HL-60/S4 (cell line): ENCODE data around the gene PPP3CA.
"Not testable (repeated sequence)": the region's sequence is repeated elsewhere in the genome, so short reads cannot be mapped to it uniquely, and the experiment has no call there.

Experiments
- in situ Hi-C: fragments of 300-500 bp; cut with MboI; formaldehyde crosslinking; loops from 2 replicates; pipeline ENCODE4 v1.14.3; 2022; ENCODE audit warnings: low sequenced_read_pairs

The PPP3CA gene

GRCh38 chr4:101183221-101183620 lies 164.1 kb downstream of the PPP3CA start:
- in situ Hi-C loops = no loop called here

GRCh38 chr4:101182688-101183087 lies 164.6 kb downstream of the PPP3CA start:
- in situ Hi-C loops = not testable (repeated sequence)

DNA sequence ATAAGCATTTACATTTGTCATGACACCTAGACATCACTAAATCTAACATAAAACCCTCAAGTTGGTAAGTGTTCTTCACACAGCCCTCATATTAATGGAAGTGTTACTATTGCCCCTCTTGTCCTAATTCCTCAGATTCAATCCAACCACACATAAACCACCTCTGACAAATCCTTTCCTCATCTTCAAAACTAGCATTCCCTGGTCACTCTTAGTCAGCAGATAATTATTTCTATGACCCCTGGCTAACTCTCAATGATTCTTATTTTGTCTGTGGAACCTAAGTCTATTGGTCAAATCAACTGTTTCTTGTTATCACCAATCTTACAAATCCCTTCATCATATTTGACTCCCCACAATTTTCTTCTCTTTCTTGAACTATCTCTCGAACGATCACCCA lies 168.6 kb downstream of the PPP3CA start:
- in situ Hi-C loops = no loop called here

GRCh38 chr4:101177154-101177553 lies 170.2 kb downstream of the PPP3CA start:
- in situ Hi-C loops = no loop called here

DNA sequence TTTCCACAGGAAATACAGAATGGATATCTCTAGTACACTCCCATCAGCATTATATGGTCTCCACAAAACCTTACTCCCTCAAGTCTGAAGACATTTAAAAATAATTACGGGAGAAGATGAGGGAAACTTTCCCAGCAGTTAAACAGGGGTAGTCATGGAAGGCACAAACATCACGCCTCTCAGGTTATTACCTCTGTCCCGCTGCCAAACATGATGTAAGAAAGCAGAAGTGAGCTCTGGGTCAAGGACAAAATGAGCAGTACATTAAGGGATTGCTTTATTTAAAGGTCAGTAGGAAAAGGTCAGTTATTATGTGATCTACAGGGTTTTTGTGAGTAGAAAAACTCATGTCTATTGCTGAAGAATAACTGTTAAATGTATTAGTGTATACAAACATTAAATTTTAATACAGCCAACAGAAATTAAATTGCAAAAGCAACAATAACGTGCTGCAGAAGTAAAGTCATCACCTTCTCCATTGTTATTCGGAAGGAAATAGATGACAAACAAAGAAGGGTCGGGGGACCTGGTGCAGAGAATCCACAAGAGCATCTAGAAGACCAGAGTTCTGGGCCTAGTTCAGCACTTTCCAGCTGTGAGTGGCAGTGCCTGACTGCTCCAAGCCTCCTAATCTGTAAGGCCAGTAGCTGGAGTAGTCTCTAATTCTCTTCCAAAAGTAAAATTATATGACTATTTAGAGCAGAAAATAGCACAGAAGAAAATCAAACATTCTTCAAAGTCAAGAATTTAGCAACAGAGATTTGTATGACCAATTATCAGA lies 171.2 kb downstream of the PPP3CA start:
- in situ Hi-C loops = no loop called here

DNA sequence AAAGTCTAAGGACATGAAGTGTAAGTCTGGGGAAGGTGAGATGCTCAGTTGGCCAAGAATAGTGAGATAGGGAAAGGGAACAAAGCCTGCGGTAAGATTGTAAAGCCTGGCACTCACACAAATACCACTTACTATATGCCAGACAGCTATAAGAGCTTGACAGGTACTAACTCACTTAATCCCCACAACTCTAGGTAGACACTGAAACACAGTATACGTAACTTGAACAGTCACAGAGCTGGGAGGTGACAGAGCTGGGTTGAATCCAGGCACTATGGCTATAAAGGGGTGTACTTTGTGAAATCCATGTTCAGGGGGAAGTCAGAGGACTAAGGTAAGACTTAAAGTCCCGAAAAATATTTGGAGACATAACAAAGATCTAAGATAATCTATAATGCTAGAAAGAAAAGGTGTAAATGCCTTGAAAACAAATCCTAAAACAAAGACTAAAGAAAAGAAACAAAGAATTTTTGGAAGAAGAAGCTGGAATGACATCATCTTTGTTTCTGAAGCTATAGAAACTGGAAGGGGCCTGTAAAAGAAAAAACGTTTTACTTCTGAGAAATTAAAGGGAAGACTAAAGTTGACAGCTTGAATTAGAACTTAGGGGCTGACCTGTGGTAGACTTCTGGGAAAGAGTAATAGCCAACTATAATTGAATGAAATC lies 172.5 kb downstream of the PPP3CA start:
- in situ Hi-C loops = loop anchor here (25.0 kb wide), 1 partner anchor 562 kb away; no protein-coding TSS in a partner anchor

GRCh38 chr4:101172369-101172768 lies 175.0 kb downstream of the PPP3CA start:
- in situ Hi-C loops = loop anchor here (25.0 kb wide), 1 partner anchor 565 kb away; no protein-coding TSS in a partner anchor

DNA sequence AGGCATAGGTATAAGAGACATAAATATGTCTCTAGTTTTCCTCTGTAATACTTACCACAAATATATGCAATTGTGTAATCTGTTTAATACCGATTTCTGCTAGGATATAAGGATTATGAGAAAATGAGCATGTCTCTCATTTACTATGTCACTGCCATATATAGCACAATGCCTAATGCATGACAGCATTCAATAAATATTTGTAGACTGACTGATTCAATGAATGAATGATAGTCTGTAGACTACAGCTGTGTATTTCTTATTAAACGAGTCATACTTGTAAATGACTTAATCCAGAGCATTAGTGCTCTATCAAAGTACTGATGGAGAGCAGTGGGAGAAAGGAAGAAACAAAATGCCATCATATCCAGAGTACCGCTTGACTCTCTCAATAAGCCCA lies 175.6 kb downstream of the PPP3CA start:
- in situ Hi-C loops = loop anchor here (25.0 kb wide), 1 partner anchor 566 kb away; no protein-coding TSS in a partner anchor

DNA sequence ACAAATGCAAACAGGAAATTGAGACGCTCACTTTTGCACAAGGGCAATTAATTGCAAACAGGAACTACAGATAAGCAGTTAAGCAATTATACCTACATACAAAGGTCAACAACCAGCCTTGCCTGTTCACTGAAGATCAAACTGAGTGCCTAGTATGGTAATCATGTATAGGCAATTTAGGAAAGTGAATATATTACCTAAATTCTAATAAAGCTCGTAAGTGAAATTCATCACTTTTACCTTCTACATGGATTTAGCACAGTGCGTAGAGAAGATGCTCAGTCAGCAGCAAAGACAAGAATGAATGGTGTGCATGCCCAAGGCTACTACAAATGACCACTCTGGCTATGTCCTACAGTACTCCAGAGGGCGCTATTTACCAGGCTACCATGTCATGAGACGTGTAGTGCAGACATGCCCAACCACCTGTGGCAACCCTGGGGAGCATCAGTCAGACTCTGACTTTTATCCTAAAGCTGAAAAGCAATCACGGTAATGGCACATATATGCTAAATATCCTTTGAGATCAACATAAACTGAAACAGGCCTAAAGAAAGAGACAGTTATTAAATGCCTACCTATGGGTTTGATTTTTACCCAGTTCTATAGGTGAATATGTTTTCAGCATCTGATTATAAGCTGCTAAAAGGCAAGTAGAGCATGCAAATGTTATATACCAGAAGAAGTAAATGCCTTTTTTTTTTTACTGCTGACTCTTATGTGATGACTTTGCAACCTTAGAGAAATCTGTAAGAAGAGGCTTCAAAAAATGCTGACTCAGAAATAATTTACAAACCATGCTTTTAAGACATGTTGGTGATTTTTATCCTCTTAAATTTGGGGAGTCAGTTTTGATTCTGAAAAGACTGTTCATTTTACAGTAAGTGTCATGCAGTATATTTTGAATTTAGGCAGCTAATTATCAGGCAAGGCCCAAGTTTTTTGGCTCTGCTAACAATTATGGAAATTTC lies 178.0 kb downstream of the PPP3CA start:
- in situ Hi-C loops = loop anchor here (25.0 kb wide), 1 partner anchor 568 kb away; no protein-coding TSS in a partner anchor

- in situ Hi-C loops = loop anchor here (25.0 kb wide), 1 partner anchor 573 kb away; no protein-coding TSS in a partner anchor
These were observed 183.4 kb downstream of the PPP3CA start for GRCh38 chr4:101163936-101164335.

- in situ Hi-C loops = loop anchor here (25.0 kb wide), 1 partner anchor 574 kb away; no protein-coding TSS in a partner anchor
These were observed 184.3 kb downstream of the PPP3CA start for GRCh38 chr4:101162990-101163380.

DNA sequence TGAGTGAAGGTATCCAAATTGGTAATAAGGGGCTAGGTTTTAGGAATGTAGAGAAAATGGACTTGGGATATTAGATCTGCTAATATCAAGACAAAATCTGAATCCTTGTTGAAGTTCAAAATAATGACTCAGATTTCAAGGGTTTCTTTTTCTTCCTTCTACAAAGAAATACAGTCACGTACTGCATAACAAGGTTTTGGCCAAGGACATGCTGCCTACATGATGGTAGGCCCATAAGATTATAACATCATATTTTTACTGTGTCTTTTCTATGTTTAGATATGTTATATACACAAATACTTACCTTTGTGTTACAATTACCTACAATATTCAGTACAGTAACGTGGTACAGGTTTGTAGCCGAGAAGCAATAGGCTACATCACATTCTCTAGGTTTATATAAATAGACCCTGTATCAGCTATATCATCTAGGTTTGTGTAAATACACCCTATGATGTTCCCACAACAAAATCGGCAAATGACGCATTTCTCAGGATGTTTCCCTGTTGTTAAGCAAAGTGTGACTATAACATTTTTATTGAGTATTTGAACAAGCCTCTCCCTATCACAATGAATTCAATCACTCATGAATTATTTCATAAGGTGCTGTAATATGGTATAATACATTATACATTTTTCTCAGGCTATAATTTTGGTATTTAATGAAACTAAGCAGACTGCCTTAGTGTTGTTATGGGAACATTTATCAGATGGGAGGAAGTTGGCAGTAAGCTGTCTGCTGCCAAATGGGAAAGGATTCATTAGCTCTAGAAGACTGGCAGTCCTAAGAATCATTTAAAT lies 186.3 kb downstream of the PPP3CA start:
- in situ Hi-C loops = loop anchor here (25.0 kb wide), 1 partner anchor 576 kb away; no protein-coding TSS in a partner anchor

- in situ Hi-C loops = loop anchor here (25.0 kb wide), 1 partner anchor 579 kb away; no protein-coding TSS in a partner anchor
These were observed 188.8 kb downstream of the PPP3CA start for GRCh38 chr4:101158507-101158906.

DNA sequence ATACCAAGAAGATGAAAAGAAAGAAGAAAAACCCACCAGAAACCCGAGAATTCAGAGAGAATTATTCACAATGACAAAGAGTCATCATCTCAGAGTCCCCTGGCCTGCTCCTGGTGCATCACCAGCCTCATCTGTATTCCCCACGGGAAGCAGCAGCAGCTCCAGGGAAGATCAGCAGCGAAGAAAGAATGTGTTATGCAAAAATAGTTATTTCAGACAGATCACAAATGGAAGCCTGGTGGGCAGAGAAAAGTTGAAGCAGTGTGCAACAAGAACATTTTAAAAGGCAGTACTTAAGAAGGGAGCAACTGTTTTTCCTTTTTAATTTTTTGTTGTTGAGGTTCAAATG lies 189.2 kb downstream of the PPP3CA start:
- in situ Hi-C loops = loop anchor here (25.0 kb wide), 1 partner anchor 579 kb away; no protein-coding TSS in a partner anchor

DNA sequence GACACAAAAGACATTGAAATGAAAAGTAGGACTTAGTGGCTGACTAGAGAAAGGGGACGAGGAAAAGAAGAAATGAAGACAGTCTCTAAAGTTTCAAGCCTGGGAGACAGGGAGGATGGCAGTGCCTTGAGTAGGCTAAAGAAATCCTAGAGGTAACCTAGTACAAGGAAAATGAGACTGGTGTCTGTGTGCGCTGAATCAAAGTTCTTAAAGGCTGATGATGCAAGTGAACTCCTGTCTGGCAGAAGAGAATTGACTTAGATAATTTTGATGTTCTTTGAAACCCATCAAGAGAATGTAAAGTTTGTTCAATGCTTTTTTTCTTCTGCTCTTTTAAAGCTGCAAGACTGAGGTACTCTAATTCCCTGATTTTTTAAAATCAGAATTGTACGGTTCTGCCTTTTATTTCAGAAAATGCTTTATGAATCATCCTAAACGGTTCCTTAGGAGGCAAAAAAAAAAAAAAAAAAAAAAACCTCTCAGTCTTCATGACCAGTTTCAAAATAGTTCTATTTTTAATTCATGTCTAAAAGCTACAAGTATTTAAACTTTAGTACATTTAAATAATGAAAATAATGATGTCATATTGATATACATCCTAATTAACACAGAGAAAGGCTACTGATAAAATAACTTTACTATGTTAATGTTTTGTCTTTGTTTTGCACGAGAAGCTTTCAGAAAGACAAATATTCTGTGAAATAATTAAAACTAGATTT lies 189.8 kb downstream of the PPP3CA start:
- in situ Hi-C loops = loop anchor here (25.0 kb wide), 1 partner anchor 580 kb away; no protein-coding TSS in a partner anchor

GRCh38 chr4:101156619-101157310 lies 190.6 kb downstream of the PPP3CA start:
- in situ Hi-C loops = loop anchor here (25.0 kb wide), 1 partner anchor 581 kb away; no protein-coding TSS in a partner anchor

DNA sequence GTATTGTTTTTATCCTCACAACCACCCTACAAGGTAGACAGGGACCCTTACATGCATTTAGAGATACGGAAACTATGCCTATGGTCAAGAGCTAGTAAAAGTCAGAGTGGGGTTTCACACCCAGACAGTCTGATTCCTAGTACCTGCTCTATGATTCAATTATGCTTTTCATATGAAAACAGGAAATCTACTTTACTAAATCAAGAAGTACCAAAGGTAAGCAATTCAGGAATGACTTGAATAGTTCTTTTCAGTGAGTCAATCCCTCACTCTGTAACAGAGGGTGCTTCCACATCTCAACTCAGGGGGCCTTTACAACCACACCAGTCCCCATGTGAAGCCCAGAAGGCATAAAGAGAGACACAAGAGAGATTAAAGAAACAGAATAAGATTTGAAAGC lies 191.4 kb downstream of the PPP3CA start:
- in situ Hi-C loops = loop anchor here (25.0 kb wide), 1 partner anchor 581 kb away; no protein-coding TSS in a partner anchor

DNA sequence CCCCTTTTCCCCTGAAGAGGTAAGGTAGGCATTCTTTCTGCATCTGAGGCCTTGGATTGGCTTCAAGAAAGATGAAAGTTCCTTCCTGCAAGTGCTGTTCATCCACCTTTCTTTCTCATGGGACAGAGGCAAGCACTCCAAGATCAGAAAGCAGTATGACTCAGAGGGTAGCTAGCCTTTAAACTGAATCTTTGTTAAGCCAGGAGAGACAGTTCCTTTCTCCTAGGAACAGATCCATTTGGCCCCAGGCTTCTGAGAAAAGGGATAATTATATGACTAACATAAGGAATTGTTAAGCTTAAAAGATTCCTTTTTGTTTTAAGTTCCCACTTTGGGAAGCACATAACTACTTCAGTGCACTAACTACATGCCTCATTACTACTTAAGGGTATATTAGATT lies 192.0 kb downstream of the PPP3CA start:
- in situ Hi-C loops = loop anchor here (25.0 kb wide), 1 partner anchor 582 kb away; no protein-coding TSS in a partner anchor
